GM15510 (cell line): ENCODE results near the gene PSMD13.
"Not testable (repeated sequence)": the region's sequence is repeated elsewhere in the genome, so short reads cannot be mapped to it uniquely, and the experiment has no call there.

ENCODE experiments used
- POLR2A ChIP-seq: IDR thresholded peaks from 3 replicates; pipeline ENCODE4 v1.6.1; 2011; ENCODE audit warnings: borderline replicate concordance; ENCODE audit not compliant: insufficient read length; ENCODE audit errors: extremely low read depth

Gene PSMD13

DNA sequence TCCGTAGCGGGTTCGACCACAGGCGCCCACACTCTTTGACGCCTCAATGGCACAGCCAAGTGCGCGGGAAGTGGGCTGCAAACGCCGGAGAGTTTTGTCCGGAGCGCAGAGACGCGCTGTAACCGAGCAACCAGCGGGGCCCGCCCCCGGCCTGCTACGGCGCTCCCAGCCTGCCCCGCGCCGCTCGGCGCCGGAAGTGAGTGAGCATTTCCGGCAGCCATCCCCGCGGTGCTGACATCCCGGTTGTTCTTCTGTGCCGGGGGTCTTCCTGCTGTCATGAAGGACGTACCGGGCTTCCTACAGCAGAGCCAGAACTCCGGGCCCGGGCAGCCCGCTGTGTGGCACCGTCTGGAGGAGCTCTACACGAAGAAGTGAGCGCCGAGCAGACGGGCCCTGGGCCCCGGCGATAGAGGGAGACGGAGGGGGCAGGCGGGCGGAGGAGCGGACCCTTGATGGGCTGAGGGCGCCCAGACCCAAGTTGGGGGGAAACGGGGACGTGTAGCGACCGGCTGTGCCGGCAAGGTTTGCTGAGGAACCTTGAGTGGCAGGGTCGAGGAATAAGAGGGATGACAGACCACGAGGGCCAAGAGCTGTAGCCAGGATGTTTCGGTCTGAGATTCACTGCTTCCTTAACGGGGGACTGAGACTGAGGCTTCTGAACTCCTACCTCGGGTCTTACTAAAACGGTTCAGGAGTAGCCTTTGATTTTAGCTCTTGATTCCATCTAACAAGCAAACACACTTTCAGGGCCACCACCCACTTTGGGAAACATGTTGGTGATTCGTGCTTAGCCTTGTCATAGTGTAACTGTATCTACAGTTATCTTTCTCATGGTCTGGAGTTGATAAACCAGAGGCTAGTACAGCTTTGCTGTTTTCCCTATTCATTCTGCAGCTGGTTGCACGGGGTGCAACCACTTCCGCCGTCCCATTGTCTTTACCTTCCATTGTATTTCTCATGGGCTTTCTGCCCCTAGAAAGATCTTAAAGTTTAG, at the start of gene PSMD13:
Gene PSMD13 (plus strand): TSS at position 203 of the 994 bp plus-strand sequence. CDS start 74 bp downstream, at position 277.
- peak; percentile 71 for TF ChIP-seq POLR2A

DNA sequence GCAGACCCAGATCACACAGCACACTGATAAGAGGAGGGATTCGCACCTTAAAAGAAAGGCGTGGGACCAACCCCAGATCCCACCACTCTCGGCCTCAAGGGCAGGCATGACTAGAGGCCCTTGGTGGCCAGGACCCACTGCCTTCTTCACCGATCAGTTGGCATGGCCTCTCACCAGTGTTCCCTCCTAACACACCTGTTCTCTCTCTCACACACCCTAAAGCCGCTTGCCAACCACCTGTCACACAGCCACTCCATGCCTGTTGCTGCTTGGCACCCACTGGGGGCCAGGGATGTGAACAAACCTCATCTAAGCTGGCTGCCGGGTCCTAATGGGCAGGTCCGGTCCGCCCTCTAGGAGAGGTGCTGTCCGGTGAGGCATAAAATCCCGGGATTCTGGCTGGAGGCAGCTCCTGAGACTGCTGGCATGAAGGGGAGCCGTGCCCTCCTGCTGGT, 44.1 kb upstream of the PSMD13 start, which contains the start of gene SCGB1C1:
Gene SCGB1C1 (plus strand): TSS at position 405 of the 455 bp plus-strand sequence. CDS start 22 bp downstream, at position 427.
- TF ChIP-seq POLR2A, result not testable (repeated sequence)

DNA sequence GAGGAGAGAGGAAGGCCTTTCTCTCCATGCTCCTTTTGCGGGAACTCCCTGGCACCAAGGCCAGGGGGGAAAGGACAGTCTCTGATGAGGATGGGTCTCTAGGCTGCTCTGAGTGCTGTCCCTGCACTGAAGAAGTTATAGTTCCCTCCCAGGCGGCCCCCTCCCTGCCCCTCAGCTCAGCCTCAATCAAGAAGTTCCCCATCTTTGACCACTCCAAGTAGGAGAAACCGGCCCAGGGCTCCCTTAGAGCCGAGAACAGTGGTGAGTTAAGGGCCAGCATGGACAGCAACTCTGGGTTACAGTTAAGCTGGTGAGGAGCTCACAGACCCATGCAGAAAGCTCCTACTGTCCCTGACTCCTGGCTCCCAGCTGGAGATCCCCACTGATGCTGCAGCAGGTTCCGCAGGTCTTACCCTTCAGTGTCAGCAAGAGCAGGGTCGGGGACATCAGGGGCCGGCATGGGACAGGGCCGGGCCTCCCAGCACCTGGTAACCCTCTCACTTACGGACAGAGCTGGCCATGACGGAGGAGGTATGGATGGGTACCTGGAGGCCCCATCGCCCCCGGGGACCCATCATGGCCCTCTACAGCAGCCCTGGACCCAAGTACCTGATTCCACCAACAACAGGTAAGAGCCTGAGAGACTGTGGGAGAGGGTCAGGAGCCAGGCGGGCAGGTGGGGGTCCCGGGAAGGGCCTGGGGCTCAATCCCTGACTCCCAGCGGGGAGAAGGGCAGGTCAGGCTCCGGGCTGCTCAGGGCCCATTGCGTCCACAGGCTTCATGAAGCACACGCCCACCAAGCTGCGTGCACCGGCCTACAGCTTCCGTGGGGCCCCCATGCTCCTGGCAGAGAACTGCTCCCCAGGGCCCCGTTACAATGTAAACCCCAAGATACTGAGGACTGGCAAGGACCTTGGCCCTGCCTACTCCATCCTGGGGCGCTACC, 39.7 kb upstream of the PSMD13 start:
- TF ChIP-seq POLR2A, result no peak

DNA sequence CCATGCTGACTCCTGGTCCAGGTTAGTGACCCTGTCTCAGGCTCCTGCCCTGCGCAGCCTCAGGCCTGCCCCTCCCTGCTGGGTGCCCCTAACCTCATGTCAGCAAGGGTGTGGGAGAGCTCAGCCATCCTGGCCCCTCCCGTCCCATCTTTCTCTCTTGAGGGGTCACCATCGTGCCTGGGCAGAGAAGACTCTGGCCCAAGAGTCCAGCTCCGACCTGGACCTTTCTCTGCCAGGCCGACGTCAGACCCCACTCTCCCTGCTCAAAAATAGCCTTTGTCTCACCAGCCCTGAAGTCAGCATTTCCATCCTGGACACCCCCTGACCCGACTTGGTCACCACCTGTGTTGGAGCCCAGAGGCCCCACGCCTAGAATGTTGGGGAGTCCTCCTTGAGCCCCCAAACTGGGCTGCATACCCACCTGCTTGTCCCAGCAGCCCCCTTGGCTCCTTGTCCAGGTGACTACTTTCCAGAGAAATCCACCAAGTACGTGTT, 39.0 kb upstream of the PSMD13 start:
- no peak for TF ChIP-seq POLR2A

DNA sequence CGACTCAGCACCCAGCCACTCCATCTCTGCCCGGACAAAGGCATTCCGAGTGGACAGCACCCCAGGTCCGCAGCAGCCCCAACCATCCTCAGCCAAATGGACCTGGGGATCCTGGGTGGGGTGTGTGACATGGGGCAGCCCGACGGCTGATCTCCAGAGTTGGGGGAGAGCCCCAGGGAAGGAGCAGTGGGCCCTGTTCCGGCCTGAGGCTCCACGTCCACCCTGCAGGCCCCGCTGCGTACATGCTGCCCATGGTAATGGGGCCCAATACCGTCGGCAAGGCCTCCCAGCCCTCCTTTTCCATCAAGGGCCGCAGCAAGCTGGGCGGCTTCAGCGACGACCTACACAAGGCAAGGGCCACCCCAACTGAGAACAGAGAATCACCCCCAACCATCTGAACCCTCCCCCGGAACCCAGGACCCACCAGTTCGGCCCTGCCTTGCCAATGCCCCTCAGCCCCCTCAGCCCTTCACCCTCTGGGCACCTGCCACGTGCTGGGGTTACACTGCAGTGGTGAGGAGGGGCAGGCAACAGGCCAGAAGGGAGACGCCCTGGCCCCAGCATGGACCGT, 38.5 kb upstream of the PSMD13 start:
- TF ChIP-seq POLR2A, result no peak

DNA sequence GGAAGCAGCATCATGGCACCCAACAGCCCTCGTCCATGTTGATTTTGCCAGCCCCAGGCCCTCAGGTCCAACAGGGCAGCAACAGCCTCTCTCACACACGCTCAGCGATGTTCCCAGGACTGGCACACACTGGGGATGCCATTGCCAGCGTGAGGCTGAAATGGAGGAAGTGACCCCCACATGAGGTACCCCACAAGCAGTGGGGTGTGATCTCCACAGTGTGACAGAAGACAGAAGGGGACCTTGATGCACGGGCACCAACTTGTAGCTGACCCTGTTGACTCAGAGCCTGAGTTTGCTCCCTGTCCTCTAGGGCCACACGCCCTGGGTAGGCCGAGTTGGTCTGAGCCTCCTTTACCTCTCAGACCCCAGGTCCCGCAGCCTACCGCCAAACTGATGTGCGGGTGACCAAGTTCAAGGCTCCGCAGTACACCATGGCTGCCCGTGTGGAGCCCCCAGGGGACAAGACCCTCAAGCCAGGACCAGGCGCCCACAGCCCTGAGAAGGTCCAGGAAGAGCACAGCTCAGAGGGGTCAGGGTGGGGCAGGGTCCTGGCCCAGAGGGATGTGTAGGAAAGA, 37.7 kb upstream of the PSMD13 start:
- TF ChIP-seq POLR2A, result no peak

DNA sequence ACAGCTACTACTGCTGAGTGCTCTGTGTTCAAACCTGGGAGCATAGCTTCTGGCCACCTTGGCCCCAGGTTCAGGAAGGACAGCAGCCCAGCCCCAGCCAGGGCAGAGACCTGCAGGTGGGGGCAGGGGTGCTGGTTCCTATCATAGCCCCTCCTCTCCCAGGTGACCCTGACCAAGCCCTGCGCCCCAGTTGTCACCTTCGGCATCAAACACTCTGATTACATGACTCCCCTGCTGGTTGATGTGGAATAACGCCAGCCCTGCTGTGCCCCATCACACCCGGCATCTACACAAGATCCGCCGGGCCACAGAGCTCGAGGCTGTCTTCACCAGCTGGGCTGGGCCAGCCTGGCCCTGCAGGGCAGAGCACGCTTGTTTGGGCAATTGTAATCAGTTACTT, 37.0 kb upstream of the PSMD13 start:
- TF ChIP-seq POLR2A, result no peak

DNA sequence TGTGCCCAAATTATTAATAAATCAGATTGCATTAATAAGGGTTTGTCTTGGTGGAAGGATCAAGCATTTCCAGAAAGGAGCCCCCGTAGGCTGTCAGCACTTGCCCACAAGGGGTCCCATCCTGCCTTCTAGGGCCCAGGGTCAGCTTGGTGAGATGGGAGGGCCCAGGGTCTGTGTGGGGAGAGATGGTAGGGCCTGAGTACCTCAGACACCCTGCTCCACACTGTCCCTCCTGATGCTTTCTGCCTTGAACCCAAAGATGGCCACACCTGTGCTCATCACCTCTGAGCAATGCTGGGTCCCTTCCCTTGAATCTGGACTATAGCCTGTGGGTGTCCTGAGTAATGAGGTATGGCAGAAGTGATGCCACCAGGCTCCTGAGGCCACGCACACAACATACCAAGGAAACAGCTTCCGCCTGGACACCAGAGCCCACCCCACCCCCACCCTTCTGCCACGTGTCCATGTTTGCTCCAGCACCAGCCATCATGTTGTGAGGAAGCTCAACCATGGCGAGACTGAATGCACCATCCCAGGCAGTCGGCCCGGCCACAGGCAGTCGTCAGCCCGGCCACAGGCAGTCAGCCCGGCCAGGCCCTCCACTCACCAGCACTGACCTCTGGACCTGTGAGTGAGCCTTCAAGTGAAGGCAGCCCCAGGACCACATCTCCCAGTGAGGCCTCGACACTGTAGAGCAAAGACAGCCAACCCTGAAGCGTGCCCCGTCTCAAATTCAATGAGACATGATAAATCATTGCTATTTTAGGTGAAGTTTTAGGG, 36.4 kb upstream of the PSMD13 start:
- TF ChIP-seq POLR2A, result no peak

DNA sequence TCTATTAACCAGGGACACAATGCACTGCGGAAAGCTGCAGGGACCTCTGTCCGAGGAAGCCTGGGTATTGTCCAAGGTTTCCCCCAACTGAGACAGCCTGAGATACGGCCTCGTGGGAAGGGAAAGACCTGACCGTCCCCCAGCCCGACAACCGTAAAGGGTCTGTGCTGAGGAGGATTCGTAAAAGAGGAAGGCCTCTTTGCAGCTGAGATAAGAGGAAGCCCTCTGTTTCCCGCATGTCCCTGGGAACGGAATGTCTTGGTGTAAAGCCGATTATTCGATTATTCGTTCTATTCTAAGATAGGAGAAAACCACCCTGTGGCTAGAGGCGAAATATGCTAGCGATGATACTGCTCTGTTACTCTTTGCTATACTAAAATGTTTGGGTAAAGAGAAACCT, 34.8 kb upstream of the PSMD13 start:
- TF ChIP-seq POLR2A, result no peak

DNA sequence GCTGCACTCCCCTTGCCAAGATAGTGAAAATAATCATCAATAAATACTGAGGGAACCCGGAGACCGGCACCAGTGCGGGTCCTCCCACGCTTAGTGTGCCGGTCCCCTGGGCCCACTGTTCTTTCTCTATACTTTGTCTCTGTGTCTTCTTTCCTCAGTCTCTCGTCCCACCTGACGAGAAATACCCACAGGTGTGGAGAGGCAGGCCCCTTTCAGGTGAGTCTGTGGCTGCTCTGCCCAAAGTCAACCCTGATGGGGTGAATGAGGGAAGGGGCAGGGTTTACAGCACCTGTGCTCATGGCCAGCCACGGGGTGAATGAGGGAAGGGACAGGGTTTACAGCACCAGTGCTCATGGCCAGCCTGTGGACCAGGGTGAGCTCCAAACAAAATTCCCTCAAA, 34.3 kb upstream of the PSMD13 start:
- no peak for TF ChIP-seq POLR2A

DNA sequence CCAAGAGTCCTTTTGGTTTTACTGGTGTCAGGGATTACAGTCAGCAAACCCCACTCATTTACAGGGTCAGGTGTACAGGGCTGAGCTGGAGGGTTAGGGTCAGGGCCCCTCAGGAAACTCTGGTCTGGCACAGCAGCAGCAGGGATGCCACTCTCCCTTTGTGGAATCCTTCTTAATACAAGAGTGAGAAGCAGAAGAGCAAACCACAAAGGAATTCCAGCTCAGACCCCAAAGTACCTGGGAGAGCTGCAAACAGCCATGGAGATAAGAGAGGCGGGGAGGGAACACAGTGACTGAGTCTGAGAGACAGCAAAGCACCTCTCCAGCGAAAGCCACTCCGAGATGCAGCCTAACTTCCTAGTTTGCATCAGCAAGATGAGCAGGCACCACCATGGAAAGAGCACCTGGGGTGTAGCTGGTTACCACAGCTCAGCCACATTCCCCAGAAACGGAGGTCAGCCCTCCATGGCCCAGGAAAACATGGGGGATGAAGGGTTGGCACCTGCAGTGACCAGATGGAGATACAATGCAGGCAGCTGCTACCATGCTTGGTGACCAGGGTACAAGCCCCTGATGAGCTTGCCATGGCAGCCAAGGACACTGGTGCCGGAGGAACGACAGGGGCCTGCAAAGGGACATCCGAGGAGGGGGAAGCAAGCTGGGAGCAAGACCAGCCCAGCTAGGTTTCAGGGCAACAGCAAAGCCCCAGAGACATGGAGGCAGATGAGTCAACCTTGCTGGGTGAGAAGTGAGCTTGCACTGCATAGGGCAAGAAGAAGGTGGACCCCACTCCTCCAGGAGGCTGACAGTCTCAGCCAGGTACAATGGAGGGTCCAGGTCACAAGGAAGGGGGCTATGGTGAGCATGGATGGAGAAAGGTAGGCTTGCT, 33.5 kb upstream of the PSMD13 start:
- TF ChIP-seq POLR2A, result no peak

DNA sequence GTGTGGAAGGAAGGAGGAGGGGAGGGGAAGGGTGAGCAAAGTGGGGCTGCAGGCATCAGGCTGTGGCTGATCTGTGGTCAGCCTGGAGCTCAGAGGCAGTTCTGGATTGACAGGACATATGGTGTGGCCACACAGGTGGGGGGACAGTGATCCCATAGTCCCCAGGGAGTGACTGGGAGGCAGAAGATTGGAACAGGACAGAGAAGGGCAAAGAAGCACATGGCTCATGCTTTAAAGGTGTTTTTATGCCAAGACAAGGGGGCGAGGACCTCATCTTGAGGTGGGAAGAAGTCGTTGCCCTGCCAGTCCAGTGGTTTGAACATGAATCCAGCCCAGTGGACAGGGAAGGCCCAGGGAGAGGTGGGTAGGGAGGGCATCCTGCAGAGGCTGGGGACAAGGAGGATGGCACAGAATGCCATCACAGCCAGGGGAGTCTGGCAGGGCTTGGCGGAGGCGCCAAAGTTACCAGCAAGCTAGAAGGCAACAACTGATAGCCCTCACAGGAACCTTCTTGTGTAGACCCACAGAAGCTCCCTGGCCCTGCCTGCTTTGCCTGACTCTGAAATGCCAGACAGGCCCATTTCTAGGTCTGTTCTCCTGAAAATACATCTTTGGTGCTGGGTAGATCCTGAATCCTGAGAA, 32.7 kb upstream of the PSMD13 start:
- no peak for TF ChIP-seq POLR2A
